K562 treated with DMSO at 1 percent for 48 hours (cell line): ENCODE data around the gene R3HCC1L. TPM values are rescaled to one million over a fixed set of nuclear protein-coding genes. Genes with fewer than 3 reads are reported as not detected.

ENCODE experiments used
- total RNA-seq: library from RNA; unstranded; fragments of 300-600 nt; gene quantifications from 2 replicates; pipeline ENCODE4 v1.2.3, GENCODE V29; 2022; ENCODE audit warnings: low replicate concordance; ENCODE audit errors: extremely low read depth

Gene R3HCC1L
- total RNA-seq: not detected in 2 replicates

GRCh38 chr10:98134431-98135221, at the start of gene R3HCC1L:
R3HCC1L (plus strand) TSS chr10:98134657; CDS start chr10:98208115, 73,458 bp downstream.

GRCh38 chr10:98267894-98268693, 133.6 kb downstream of the R3HCC1L start, which contains the start of gene LOXL4:
LOXL4 (minus strand) TSS chr10:98268194; CDS start chr10:98263019, 5,175 bp downstream.

Other genes with a start within 250 kb of the R3HCC1L start
- gene CRTAC1, start 104.0 kb upstream of the R3HCC1L start, total RNA-seq: not detected in 2 replicates
- not detected in 2 replicates for gene LOXL4, start 133.5 kb downstream of the R3HCC1L start, total RNA-seq